Keratinocyte (primary cell): ENCODE results near the gene PTPRD. TPM values are rescaled to one million over a fixed set of nuclear protein-coding genes. Genes with fewer than 3 reads are reported as not detected.

Source experiments
- DNase-seq: peaks from one replicate; pipeline ENCODE4 v3.0.0-alpha.2; 2011; ENCODE audit warnings: low read depth, missing footprints, low spot score
- FAIRE-seq: peaks from 2 replicates; lab custom pipeline; 2011; peaks lifted over from hg19 to GRCh38; lab: Jason Lieb, UNC
- H2AFZ ChIP-seq: 2 replicates; pipeline ENCODE4 v1.6.0; 2012; ENCODE audit warnings: low read length, control low read depth, inconsistent platforms; ENCODE audit not compliant: control insufficient read depth
- H3K27ac ChIP-seq: 2 replicates; pipeline ENCODE4 v1.5.1; 2011; ENCODE audit warnings: low read length; ENCODE audit not compliant: control insufficient read depth, insufficient read depth
- H3K27me3 ChIP-seq: 3 replicates; pipeline ENCODE4 v1.6.0; 2011; ENCODE audit warnings: low read length; ENCODE audit not compliant: control insufficient read depth, insufficient read depth; ENCODE audit errors: extremely low read depth
- H3K36me3 ChIP-seq, 2 experiments: 2 replicates in 1 of 2; 3 replicates in 1 of 2; pipeline ENCODE4 v1.5.1; 2011; ENCODE audit warnings: low read length in 2 of 2, mild to moderate bottlenecking in 1 of 2; ENCODE audit not compliant: control insufficient read depth in 2 of 2, insufficient read depth in 2 of 2; ENCODE audit errors: extremely low read depth in 1 of 2
- H3K4me1 ChIP-seq: 3 replicates; pipeline ENCODE4 v1.5.1; 2011; ENCODE audit warnings: low read length; ENCODE audit not compliant: control insufficient read depth, insufficient read depth; ENCODE audit errors: extremely low read depth
- H3K4me2 ChIP-seq: 3 replicates; pipeline ENCODE4 v1.6.0; 2011; ENCODE audit warnings: low read depth, low read length; ENCODE audit not compliant: control insufficient read depth, insufficient read depth; ENCODE audit errors: extremely low read depth
- H3K4me3 ChIP-seq, 3 experiments: fragments of 200-600 bp in 1 of 3; sonication (generic) in 1 of 3; 2 replicates in 2 of 3; 3 replicates in 1 of 3; pipeline ENCODE4 v1.5.1; 2011 to 2016; ENCODE audit warnings: low read length in 3 of 3, mild to moderate bottlenecking in 3 of 3, control low read depth in 2 of 3, inconsistent platforms in 1 of 3, low read depth in 1 of 3, mixed read lengths in 1 of 3, mixed run types in 1 of 3, moderate library complexity in 1 of 3; ENCODE audit not compliant: control insufficient read depth in 2 of 3, insufficient read depth in 2 of 3; ENCODE audit errors: extremely low read depth in 1 of 3
- H3K79me2 ChIP-seq: 2 replicates; pipeline ENCODE4 v1.6.0; 2012; ENCODE audit warnings: low read length; ENCODE audit not compliant: control insufficient read depth, insufficient read depth
- H3K9ac ChIP-seq: 3 replicates; pipeline ENCODE4 v1.6.0; 2011; ENCODE audit warnings: low read length; ENCODE audit not compliant: control insufficient read depth, insufficient read depth; ENCODE audit errors: extremely low read depth
- H3K9me1 ChIP-seq: 3 replicates; pipeline ENCODE4 v1.6.0; 2011; ENCODE audit warnings: low read length; ENCODE audit not compliant: control insufficient read depth, insufficient read depth; ENCODE audit errors: extremely low read depth
- H3K9me3 ChIP-seq: 2 replicates; pipeline ENCODE4 v1.5.1; 2012; ENCODE audit warnings: low read depth, low read length; ENCODE audit not compliant: control insufficient read depth
- H4K20me1 ChIP-seq: 3 replicates; pipeline ENCODE4 v1.6.0; 2011; ENCODE audit warnings: low read length; ENCODE audit not compliant: control insufficient read depth, insufficient read depth; ENCODE audit errors: extremely low read depth
- EZH2 ChIP-seq: IDR thresholded peaks from one replicate; pipeline ENCODE4 v1.6.1; 2012; ENCODE audit warnings: inconsistent platforms, mild to moderate bottlenecking, low read length, moderate library complexity
- dilution Hi-C: fragments of 300-500 bp; cut with MboI; formaldehyde crosslinking; loops from one replicate; pipeline ENCODE4 v1.7.0; 2020; ENCODE audit warnings: low sequenced_read_pairs; ENCODE audit not compliant: extremely low pct_ligation_motif_present
- polyA plus RNA-seq, 5 experiments: library from polyadenylated mRNA; depleted of rRNA in 3 of 5; stranded (reverse) in 3 of 5; stranded (forward) in 1 of 5; unstranded in 1 of 5; fragments of >200 nt; gene quantifications; 1 replicate in 1 of 5; 2 replicates in 3 of 5; 3 replicates in 1 of 5; pipeline versions ENCODE4 v1.2.1 to v1.2.3, GENCODE V29; 2011 to 2012; ENCODE audit warnings: missing spikeins in 2 of 5, low read depth in 1 of 5, low replicate concordance in 1 of 5
- TF ChIP-seq, protein P1 (sequence below), 3 experiments: IDR thresholded peaks in 1 of 3; conservative IDR thresholded peaks in 1 of 3; optimal IDR thresholded peaks in 1 of 3; 2 replicates in 2 of 3; 3 replicates in 1 of 3; pipeline versions ENCODE3 to v1.5.1; 2011; ENCODE audit warnings: low read length in 3 of 3, mild to moderate bottlenecking in 3 of 3, moderate library complexity in 2 of 3, control low read depth in 1 of 3, inconsistent platforms in 1 of 3; ENCODE audit not compliant: insufficient read depth in 2 of 3; ENCODE audit errors: extremely low read depth in 1 of 3

The PTPRD gene
- polyA plus RNA-seq, 1 donor (not counting 4 experiments of a cell fraction or from before 2014, with no cell fraction given): 0.10 TPM

DNA sequence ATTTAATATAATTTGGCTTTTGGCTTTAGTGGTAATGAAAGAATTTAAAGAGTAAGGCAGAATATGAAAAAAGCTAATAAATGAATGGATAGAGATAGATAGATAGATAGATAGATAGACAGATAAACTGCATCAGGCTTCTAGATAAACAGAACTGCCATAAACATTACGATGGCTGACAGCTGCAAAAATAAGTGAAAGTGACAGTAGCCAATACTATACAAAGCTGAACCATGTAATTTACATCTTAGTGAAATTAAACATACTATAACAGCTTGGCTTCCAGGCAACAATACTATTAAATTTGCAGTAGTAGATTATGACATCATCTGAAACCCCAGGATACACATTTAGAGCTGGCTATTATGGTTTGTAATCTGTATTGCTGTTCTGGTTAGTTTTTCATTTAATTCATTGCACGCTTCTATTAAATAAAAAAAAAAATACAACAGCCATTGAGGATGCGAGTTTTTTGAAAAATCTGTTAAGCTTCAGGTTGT lies 1354.8 kb downstream of the PTPRD start:
- Histone ChIP-seq H3K36me3 (no peaks in the 10 kb centered on the region), H3K4me1 (no peaks in the 10 kb centered on the region), H3K4me2 (no peak overlapping the region), H3K27me3 (no peaks in the 10 kb centered on the region), H3K27ac (no peak overlapping the region), H3K9ac (no peak overlapping the region), H2AFZ (no peak overlapping the region), H3K9me1 (no peaks in the 10 kb centered on the region), H3K4me3 (no peak overlapping the region), H4K20me1 (no peaks in the 10 kb centered on the region), H3K9me3 (peaks cover 2% of the 10 kb centered on the region), H3K79me2 (no peaks in the 10 kb centered on the region)
- dilution Hi-C loops: no loop called here
- TF ChIP-seq, protein P1, sequence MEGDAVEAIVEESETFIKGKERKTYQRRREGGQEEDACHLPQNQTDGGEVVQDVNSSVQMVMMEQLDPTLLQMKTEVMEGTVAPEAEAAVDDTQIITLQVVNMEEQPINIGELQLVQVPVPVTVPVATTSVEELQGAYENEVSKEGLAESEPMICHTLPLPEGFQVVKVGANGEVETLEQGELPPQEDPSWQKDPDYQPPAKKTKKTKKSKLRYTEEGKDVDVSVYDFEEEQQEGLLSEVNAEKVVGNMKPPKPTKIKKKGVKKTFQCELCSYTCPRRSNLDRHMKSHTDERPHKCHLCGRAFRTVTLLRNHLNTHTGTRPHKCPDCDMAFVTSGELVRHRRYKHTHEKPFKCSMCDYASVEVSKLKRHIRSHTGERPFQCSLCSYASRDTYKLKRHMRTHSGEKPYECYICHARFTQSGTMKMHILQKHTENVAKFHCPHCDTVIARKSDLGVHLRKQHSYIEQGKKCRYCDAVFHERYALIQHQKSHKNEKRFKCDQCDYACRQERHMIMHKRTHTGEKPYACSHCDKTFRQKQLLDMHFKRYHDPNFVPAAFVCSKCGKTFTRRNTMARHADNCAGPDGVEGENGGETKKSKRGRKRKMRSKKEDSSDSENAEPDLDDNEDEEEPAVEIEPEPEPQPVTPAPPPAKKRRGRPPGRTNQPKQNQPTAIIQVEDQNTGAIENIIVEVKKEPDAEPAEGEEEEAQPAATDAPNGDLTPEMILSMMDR (optimal IDR thresholded peaks at IDR 0.05 in 1 of 3, IDR thresholded peaks at IDR 0.05 in 1 of 3, conservative IDR thresholded peaks at IDR 0.05 in 1 of 3; ENCODE audit: extremely low read depth in 1 of 3, insufficient read depth in 2 of 3, low read length in 3 of 3): no peak
- no peak for TF ChIP-seq EZH2
- FAIRE-seq (no peak), DNase-seq (no peak)

DNA sequence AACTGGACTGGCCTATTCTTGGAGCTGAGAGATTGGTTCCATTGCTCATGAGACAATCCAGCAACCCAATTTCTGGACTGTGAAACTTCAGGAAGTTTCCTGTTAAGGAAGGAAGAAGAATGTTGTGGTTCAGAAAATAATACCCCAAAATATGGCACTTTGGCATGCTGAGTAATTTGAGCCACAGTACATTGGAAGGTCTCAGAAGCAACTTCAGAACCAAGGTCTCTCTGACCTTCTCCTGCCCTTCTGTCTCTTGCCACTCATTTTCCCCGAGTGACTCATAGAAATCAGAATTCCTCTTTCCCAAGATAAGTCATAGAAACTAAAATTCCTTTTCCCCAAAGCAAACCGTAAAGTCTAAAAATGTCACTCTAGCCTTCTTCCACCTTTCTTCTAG lies 1366.1 kb downstream of the PTPRD start:
- dilution Hi-C loops: no loop called here
- TF ChIP-seq, protein P1 (optimal IDR thresholded peaks at IDR 0.05 in 1 of 3, IDR thresholded peaks at IDR 0.05 in 1 of 3, conservative IDR thresholded peaks at IDR 0.05 in 1 of 3; ENCODE audit: extremely low read depth in 1 of 3, insufficient read depth in 2 of 3, low read length in 3 of 3): no peak
- no peak for TF ChIP-seq EZH2
- H3K9me3 ChIP-seq: no peaks in the 10 kb centered on the region
- H3K4me2 ChIP-seq: no peak overlapping the region
- H3K4me3 ChIP-seq: no peak overlapping the region
- H3K27me3 ChIP-seq: no peaks in the 10 kb centered on the region
- H4K20me1 ChIP-seq: no peaks in the 10 kb centered on the region
- H3K9ac ChIP-seq: no peak overlapping the region
- H3K79me2 ChIP-seq: no peaks in the 10 kb centered on the region
- no peaks in the 10 kb centered on the region for H3K9me1 ChIP-seq
- DNase-seq: no peak
- H3K27ac ChIP-seq: no peak overlapping the region
- no peak overlapping the region for H2AFZ ChIP-seq
- no peak for FAIRE-seq
- no peaks in the 10 kb centered on the region for H3K36me3 ChIP-seq
- H3K4me1 ChIP-seq: no peaks in the 10 kb centered on the region
